WTC11 (cell line): Measurements from ENCODE around the gene EHBP1L1. TPM values are rescaled to one million over a fixed set of nuclear protein-coding genes. Genes with fewer than 3 reads are reported as not detected.

Experiments
- ATAC-seq: fragments of 200-7000 bp; cut with Tn5 transposase; 2 replicates; pipeline ENCODE4 v1.10.0; 2021; ENCODE audit warnings: mild to moderate bottlenecking, moderate library complexity
- CTCF ChIA-PET: fragments of 300-600 bp; sonication (Branson Sonifier 250); formaldehyde crosslinking; loops from one replicate; lab custom pipeline; 2021; ENCODE audit warnings: antibody characterized with exemption; lab: Charles Lee
- POLR2A ChIA-PET: fragments of 350-600 bp; sonication (Branson Sonifier 250); formaldehyde crosslinking; loops from one replicate; lab custom pipeline; 2021; ENCODE audit warnings: antibody characterized with exemption; lab: Charles Lee
- DNase-seq: peaks from one replicate; pipeline ENCODE4 v3.0.0; 2021; ENCODE audit warnings: low spot score
- H3K27ac Mint-ChIP-seq: 2 replicates; pipeline ENCODE4 v1.8.0; 2021; ENCODE audit warnings: mixed read lengths
- H3K27me3 Mint-ChIP-seq: 2 replicates; pipeline ENCODE4 v1.8.0; 2021; ENCODE audit warnings: low read depth, mild to moderate bottlenecking, moderate library complexity, mixed read lengths
- H3K36me3 Mint-ChIP-seq: 2 replicates; pipeline ENCODE4 v1.8.0; 2021; ENCODE audit warnings: mixed read lengths
- H3K4me1 Mint-ChIP-seq: 2 replicates; pipeline ENCODE4 v1.8.0; 2022; ENCODE audit warnings: mixed read lengths
- H3K4me3 Mint-ChIP-seq: 2 replicates; pipeline ENCODE4 v1.8.0; 2021; ENCODE audit warnings: mild to moderate bottlenecking, moderate library complexity, mixed read lengths
- H3K9me3 Mint-ChIP-seq: 2 replicates; pipeline ENCODE4 v1.8.0; 2021; ENCODE audit warnings: mixed read lengths
- AFF4 ChIP-seq: sonication (generic); formaldehyde crosslinking; IDR thresholded peaks from 2 replicates; pipeline ENCODE4 v1.8.1; 2023; ENCODE audit warnings: mild to moderate bottlenecking, missing genetic modification reagents, borderline replicate concordance
- ATF1 ChIP-seq: sonication (generic); formaldehyde crosslinking; IDR thresholded peaks from 2 replicates; pipeline ENCODE4 v1.8.1; 2023; ENCODE audit warnings: mild to moderate bottlenecking, moderate library complexity, missing genetic modification reagents
- CDX4 ChIP-seq: fragments of 250-450 bp; sonication (Bioruptor Pico); IDR thresholded peaks from 2 replicates; pipeline ENCODE4 v1.9.0; 2021; ENCODE audit warnings: moderate library complexity, mild to moderate bottlenecking, inconsistent platforms, borderline replicate concordance
- E2F1 ChIP-seq: sonication (generic); formaldehyde crosslinking; IDR thresholded peaks from 2 replicates; pipeline ENCODE4 v1.8.0; 2022; ENCODE audit warnings: mild to moderate bottlenecking, missing genetic modification reagents
- E2F5 ChIP-seq: sonication (generic); formaldehyde crosslinking; IDR thresholded peaks from 2 replicates; pipeline ENCODE4 v1.8.1; 2022; ENCODE audit warnings: mild to moderate bottlenecking, moderate library complexity, missing genetic modification reagents
- ELF4 ChIP-seq: sonication (generic); formaldehyde crosslinking; IDR thresholded peaks from 2 replicates; pipeline ENCODE4 v1.8.1; 2022; ENCODE audit warnings: low read depth, mild to moderate bottlenecking, moderate library complexity, missing genetic modification reagents
- MAX ChIP-seq: sonication (generic); formaldehyde crosslinking; IDR thresholded peaks from 2 replicates; pipeline ENCODE4 v1.8.0; 2022; ENCODE audit warnings: mild to moderate bottlenecking, missing genetic modification reagents
- MLX ChIP-seq: sonication (generic); formaldehyde crosslinking; IDR thresholded peaks from 2 replicates; pipeline ENCODE4 v1.8.1; 2023; ENCODE audit warnings: mild to moderate bottlenecking, missing genetic modification reagents, moderate library complexity
- MYBL2 ChIP-seq: sonication (generic); formaldehyde crosslinking; IDR thresholded peaks from 2 replicates; pipeline ENCODE4 v1.8.1; 2023; ENCODE audit warnings: mild to moderate bottlenecking, moderate library complexity, missing genetic modification reagents
- NR2C2 ChIP-seq: sonication (generic); formaldehyde crosslinking; IDR thresholded peaks from 2 replicates; pipeline ENCODE4 v1.8.0; 2022; ENCODE audit warnings: mild to moderate bottlenecking, missing genetic modification reagents
- OVOL2 ChIP-seq: fragments of 250-450 bp; sonication (Bioruptor Pico); IDR thresholded peaks from 2 replicates; pipeline ENCODE4 v1.9.0; 2021; ENCODE audit warnings: mild to moderate bottlenecking, borderline replicate concordance
- RELA ChIP-seq: sonication (generic); formaldehyde crosslinking; IDR thresholded peaks from 2 replicates; pipeline ENCODE4 v1.8.1; 2022; ENCODE audit warnings: missing genetic modification reagents, mild to moderate bottlenecking, borderline replicate concordance
- RORB ChIP-seq: fragments of 250-450 bp; sonication (Bioruptor Pico); IDR thresholded peaks from 2 replicates; pipeline ENCODE4 v1.9.0; 2021; ENCODE audit warnings: mild to moderate bottlenecking
- SOX15 ChIP-seq: fragments of 250-450 bp; sonication (Bioruptor Pico); IDR thresholded peaks from 2 replicates; pipeline ENCODE4 v1.9.0; 2021; ENCODE audit warnings: mild to moderate bottlenecking
- SP1 ChIP-seq: sonication (generic); formaldehyde crosslinking; conservative IDR thresholded peaks from 2 replicates; pipeline ENCODE4 v1.8.1; 2022; ENCODE audit warnings: missing genetic modification reagents
- TP53 ChIP-seq: sonication (generic); formaldehyde crosslinking; IDR thresholded peaks from 2 replicates; pipeline ENCODE4 v1.8.1; 2023; ENCODE audit warnings: mild to moderate bottlenecking, missing genetic modification reagents
- ZNF232 ChIP-seq: sonication (generic); formaldehyde crosslinking; IDR thresholded peaks from 2 replicates; pipeline ENCODE4 v1.8.0; 2022; ENCODE audit warnings: mild to moderate bottlenecking, missing genetic modification reagents
- ZNF263 ChIP-seq: sonication (generic); formaldehyde crosslinking; IDR thresholded peaks from 2 replicates; pipeline ENCODE4 v1.8.1; 2022; ENCODE audit warnings: low read depth, mild to moderate bottlenecking, moderate library complexity, missing genetic modification reagents
- total RNA-seq: library from RNA; stranded (reverse); gene quantifications from 3 replicates; pipeline ENCODE4 v1.2.3, GENCODE V29; 2021

Gene EHBP1L1
- total RNA-seq, 1 experiment from 2014 or later, result 11.8 TPM

- DNase-seq, result no peak
- Mint-ChIP-seq H3K4me1 (peaks cover 37% of the 10 kb centered on the region), H3K27ac (no peak overlapping the region), H3K4me3 (peak overlapping the region; percentile 84), H3K9me3 (no peaks in the 10 kb centered on the region), H3K36me3 (no peaks in the 10 kb centered on the region), H3K27me3 (peaks cover 38% of the 10 kb centered on the region)
- ChIA-PET POLR2A (interaction anchor here (1.0 to 1.7 kb wide), 3 partner anchors 12 to 32 kb away, joined by 3 to 6 read pairs (median 4); no protein-coding TSS in a partner anchor), CTCF (interaction anchor here (1.0 to 4.0 kb wide), 8 partner anchors 10 to 34 kb away, joined by 3 to 55 read pairs (median 6); partner anchors contain the start of gene KCNK7)
- TF ChIP-seq OVOL2 (no peak), SOX15 (no peak), SP1 (CRISPR knock-in tag) (no peak), E2F1 (no peak), ZNF232 (peak; percentile 68; the same call in 1 of the 2 replicates), E2F5 (CRISPR knock-in tag) (0 out of 2 replicates have a peak, but pooled peaks have one; percentile 27), RORB (no peak), NR2C2 (CRISPR knock-in tag) (0 out of 2 replicates have a peak, but pooled peaks have one; percentile 21), ZNF263 (no peak), CDX4 (CRISPR knock-in tag) (no peak), ATF1 (CRISPR knock-in tag) (no peak)
- ATAC-seq, result no peak
Observed at GRCh38 chr11:65574811-65575567, 864 bp upstream of the EHBP1L1 start.

GRCh38 chr11:65576232-65576866 is 496 bp downstream of the EHBP1L1 start:
- Mint-ChIP-seq H3K27me3 (peaks cover 38% of the 10 kb centered on the region), H3K4me1 (peaks cover 31% of the 10 kb centered on the region), H3K36me3 (no peaks in the 10 kb centered on the region), H3K27ac (no peak overlapping the region), H3K9me3 (no peaks in the 10 kb centered on the region), H3K4me3 (peak overlapping the region; percentile 64)
- TF ChIP-seq RELA (no peak), E2F1 (no peak)
- DNase-seq (no peak), ATAC-seq (no peak)
- ChIA-PET POLR2A (interaction anchor here (0.9 to 1.7 kb wide), 3 partner anchors 15 to 39 kb away, joined by 3 to 6 read pairs (median 3); partner anchors contain the start of gene PCNX3), CTCF (interaction anchor here (0.7 to 4.0 kb wide), 10 partner anchors 10 to 37 kb away, joined by 3 to 55 read pairs (median 6); partner anchors contain the start of gene KCNK7)

- ChIA-PET CTCF (interaction anchor here (0.7 to 4.0 kb wide), 10 partner anchors 10 to 48 kb away, joined by 3 to 55 read pairs (median 6); partner anchors contain the start of gene PCNX3), POLR2A (interaction anchor here (0.9 to 1.7 kb wide), 3 partner anchors 16 to 38 kb away, joined by 3 to 6 read pairs (median 3); partner anchors contain the start of gene PCNX3)
- ATAC-seq, result no peak
- Mint-ChIP-seq H3K36me3 (no peaks in the 10 kb centered on the region), H3K4me3 (peak overlapping the region; percentile 64), H3K9me3 (no peaks in the 10 kb centered on the region), H3K27me3 (peaks cover 44% of the 10 kb centered on the region), H3K27ac (no peak overlapping the region), H3K4me1 (peaks cover 24% of the 10 kb centered on the region)
- DNase-seq, result no peak
- TF ChIP-seq MAX (CRISPR knock-in tag), result no peak
- no peak for TF ChIP-seq MYBL2
- TF ChIP-seq ELF4 (CRISPR knock-in tag), result no peak
- no peak for TF ChIP-seq TP53 (CRISPR knock-in tag)
- TF ChIP-seq MLX (CRISPR knock-in tag), result no peak
- no peak for TF ChIP-seq AFF4 (CRISPR knock-in tag)
Observed at GRCh38 chr11:65576867-65577755, 1.3 kb downstream of the EHBP1L1 start.
